Kidney glomerular epithelial cell (primary cell): ENCODE measurements around the gene NOL3.

Source experiments
- DNase-seq: peaks from one replicate; lab custom pipeline; 2025; lab: John Stamatoyannopoulos, UW

The NOL3 gene

DNA sequence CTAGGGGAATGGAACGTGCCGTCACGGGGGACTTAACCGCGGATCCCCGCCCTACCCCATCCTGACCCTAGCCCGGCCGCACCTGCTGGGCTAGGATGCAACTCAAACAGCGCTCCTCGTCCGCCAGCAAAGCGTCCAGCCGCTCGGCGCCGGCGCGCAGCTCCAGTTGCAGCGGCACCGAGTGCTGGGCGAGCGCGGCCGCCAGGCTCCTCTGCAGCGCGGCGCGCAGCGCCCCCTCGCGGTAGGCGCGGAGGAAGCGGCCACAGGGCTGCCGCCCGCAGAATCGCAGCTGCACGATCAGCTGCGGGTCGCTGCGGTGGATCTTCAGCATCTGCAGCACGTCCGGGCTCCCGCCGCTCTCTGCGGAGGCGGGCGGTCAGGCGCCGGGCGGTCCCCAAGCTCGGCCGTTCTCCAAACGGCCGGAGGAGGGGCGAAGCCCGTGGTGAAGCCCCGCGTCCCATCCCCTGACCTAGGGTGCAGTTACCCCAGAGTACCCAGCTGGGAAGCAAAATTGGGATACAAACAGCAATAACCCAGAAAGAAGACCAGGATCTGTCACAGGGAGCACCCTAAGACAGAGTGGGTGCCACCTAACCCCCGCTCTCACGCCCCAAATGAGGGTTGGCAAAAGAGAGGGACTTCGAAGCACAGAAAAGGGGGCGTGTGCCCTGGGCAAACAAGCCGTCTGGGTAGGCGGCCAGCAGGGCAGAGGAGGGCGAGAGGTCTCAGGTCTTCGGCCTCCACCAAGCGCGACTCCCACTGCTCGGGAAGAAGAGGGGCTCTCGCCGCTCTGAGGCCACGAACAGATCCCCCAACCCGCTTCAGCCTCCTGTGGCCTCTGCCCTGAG lies 14.8 kb upstream of the NOL3 start:
- peak; percentile 47 for DNase-seq

DNA sequence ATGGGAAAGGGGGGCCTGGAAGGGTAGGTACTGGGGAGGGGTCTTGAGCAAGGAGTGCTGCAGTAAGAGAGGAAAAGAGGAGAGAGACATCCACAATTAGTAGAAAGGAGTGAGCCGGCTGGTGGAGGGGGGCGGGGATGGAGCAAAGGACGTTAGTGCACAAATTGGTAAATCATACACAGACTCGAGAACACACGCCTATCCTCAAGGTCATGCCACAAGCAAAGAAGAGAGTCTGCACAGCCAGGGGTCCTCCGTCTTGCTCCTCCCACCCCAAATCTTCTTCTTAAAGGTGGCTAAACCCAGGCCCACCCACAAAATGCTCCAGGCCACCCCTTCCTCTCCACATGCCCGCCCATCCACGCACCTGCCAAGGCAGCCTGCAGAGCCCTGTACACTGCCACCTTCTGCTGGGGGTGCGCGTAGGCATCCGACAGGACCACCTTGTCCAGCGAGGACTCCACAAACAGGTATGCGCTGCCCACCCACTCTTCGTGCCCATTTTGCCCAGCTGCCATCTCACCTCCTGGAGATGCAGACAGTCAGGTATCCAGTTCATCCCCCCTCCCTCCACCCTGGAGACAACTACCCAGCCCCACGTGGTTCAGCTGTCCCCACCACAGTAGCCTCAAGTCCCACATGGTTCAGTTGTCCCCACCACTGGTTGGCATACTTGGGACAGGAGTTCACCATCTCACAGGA lies 14.0 kb upstream of the NOL3 start:
- DNase-seq, result no peak

- no peak for DNase-seq
These were observed 13.1 kb upstream of the NOL3 start for GRCh38 chr16:67157106-67157748.

- no peak for DNase-seq
These were observed 12.3 kb upstream of the NOL3 start for GRCh38 chr16:67157892-67158635.

DNA sequence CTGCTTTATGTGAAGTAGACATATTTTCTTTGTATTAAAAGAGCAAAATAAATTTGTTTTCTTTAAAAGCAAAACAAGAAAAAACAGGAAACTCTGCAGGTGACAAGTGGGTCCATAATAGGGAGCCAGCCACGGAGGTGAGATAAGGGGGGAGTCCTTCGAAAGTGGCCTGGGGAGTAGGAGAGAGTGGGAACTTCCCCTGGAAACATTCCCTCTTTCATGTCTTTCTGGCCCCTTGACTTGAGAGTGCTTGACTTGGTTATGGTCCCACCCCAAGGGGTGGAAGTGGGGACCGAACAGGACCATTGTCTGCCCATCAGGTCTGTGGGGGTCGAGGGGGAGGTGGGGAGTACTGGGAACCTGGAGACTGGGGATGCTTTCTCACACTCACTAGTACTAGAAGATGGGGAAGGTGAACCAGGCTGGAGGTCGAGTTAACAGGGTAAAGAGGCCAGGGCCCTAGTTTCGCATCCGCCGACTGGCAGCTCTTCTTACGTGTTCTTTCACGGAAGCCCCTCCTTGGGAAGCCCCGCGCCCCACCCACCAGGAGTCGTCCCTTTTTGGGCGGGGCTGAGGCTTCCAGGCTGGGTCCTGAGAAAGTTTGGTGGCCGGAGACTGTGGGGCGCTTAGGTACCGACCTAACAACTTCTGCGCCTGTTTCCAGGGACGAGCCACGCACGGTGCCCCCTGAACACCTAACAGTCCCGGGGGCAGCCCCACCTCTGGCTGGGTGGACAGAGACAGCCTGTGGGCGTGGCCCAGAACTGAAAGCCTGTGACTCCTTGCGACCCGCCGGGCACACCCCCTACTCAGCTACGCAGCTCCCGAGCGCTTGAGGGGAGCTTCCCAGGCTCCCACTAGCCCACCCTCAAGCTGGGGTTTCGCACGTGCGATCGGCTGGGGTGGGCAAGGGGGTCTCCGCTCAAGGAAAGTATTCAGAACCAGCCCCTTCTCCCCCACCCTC lies 11.4 kb upstream of the NOL3 start:
- DNase-seq, result no peak

GRCh38 chr16:67161595-67162058 lies 8.7 kb upstream of the NOL3 start:
- DNase-seq, result no peak

DNA sequence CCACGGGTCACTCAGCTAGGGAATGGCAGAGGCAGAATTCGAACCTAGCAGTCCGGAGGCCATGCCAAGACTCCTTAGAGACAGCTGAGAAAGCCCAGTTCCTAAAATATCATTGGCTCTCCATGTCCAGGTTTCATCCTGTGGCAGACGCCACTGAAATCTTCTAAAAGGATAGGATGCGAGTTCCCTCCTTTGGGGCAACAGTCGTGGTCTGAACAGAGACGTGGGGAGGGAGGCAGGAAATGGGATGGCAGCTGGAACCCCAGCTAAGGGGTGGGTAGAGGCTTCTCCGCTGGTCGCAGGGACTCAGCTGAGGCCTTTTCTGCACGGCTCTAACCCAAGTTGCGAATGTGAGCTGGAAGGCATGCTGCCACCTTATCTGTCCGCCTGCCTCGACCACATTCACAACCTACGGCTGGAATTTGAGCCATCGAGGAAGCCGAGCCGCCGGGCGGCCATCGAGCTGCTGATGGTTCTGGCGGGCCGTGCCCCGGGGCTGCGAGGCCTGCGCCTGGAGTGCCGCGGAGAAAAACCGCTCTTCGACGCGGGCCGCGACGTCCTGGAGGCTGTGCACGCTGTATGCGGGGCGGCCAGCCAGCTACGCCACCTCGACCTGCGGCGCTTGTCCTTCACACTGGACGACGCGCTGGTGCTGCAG lies 7.7 kb upstream of the NOL3 start:
- no peak for DNase-seq

GRCh38 chr16:67163164-67163998 lies 7.0 kb upstream of the NOL3 start:
- no peak for DNase-seq

DNA sequence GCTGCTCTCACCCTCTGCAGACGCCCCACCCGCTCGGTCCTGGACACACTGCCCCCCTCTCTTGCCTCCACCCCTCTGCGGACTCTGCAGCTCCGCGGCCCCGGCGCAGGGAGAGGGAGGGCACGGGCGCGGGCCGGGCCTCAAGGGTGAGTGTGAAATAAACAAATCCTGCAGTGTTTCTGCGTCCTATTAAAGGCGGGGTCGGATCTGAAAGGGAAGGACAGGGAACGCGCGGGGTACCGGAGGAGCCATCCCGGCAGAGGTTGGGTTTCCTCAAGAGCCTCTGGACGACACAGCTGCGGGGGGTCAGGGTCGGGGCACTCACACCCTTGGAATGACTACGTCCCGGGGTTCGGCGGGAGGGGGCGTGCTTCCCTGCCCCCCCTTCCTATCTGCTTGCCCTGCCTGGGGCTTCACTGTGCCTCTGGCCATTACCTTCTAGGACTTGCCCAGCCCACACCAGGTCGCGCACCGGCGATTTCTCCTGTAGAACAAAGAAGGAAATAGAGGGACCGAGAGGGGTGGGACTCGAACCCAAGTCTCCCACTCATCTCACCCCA lies 6.3 kb upstream of the NOL3 start:
- no peak for DNase-seq

DNA sequence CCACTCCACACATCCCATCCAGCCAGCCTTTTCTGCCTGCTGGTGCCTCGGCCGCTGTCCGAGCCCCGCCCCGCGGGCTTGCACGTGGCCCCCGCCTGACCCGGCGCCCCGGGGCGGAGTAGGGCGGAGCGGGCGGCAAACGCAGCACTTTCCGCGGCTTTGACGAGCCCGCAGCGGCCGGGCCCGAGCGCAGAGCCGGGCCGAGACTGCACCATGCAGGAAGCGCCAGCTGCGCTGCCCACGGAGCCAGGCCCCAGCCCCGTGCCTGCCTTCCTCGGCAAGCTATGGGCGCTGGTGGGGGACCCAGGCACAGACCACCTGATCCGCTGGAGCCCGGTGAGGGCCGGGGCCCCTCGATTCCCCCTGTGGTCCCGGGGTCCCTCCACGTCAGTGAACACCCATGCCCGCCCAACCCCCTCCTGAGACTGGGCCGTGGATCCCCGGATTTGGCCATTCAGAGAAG lies 5.7 kb upstream of the NOL3 start, which contains the start of gene HSF4:
Gene HSF4 (plus strand): TSS at position 147 of the 463 bp plus-strand sequence. CDS start 67 bp downstream, at position 214.
- DNase-seq, result no peak

GRCh38 chr16:67165121-67166078 lies 4.9 kb upstream of the NOL3 start:
- no peak for DNase-seq

DNA sequence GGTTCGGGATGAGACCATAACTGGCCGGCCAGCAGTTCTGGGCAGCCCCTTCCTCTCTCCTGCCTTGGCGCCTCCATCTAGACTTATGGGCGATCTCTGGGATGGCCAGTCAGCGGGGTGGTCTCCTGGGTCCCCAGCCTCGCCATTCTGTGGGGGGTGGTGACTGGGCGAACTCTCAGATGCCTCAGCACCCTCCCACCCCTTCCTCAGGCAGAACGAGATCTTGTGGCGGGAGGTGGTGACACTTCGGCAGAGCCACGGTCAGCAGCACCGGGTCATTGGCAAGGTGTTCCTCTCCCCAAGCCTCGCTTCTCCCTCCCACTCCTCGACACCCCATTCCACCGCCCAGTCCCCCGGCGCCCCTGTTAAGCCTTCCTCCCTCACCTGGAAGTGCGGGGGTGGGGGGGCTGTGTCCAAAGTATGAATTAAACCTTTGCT lies 4.2 kb upstream of the NOL3 start:
- DNase-seq, result no peak

GRCh38 chr16:67166598-67167168 lies 3.7 kb upstream of the NOL3 start:
- DNase-seq, result no peak

DNA sequence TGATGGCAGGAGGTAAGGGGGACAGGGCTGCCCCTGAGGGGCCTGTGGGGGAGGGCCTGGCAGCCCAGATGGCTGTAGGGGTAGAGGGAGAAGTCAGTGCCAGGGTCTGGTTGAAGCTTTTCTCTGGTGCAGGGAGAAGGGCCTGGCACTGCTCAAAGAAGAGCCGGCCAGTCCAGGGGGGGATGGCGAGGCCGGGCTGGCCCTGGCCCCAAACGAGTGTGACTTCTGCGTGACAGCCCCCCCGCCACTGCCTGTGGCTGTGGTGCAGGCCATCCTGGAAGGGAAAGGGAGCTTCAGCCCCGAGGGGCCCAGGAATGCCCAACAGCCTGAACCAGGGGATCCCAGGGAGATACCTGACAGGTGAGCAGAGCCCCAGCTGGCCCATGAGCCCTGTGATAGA lies 2.8 kb upstream of the NOL3 start:
- no peak for DNase-seq

- no peak for DNase-seq
These were observed 1.3 kb upstream of the NOL3 start for GRCh38 chr16:67169011-67169451.

DNA sequence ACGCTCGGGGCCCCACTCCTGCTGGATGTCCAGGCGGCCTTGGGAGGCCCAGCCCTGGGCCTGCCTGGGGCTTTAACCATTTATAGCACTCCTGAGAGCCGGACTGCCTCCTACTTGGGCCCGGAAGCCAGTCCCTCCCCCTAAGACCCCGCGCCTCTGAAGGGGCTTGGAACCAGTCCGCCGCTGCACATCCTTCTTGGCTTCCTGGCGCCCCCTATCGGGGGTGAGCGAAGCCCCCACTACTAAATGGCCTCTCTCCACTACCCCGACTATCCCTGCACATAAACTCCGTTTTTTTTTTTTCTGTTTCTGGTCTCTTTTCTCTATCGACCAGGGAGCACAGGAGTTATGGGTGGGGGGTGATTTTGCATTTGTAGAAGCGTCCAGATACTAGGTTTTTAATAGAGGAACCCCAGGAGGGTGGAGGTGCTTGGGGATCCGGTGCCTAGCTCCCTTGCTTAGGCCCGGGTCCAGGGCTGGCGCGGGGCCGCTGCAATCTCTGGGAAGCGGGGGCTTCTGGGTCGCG lies 633 bp upstream of the NOL3 start:
- peak; percentile 19 for DNase-seq
